Fibroblast of upper back skin (primary cell): Measurements from ENCODE around the gene ALOX12B.

Experiments
- DNase-seq: peaks from one replicate; pipeline ENCODE4 v3.0.0-alpha.2; 2013

Gene ALOX12B

DNA sequence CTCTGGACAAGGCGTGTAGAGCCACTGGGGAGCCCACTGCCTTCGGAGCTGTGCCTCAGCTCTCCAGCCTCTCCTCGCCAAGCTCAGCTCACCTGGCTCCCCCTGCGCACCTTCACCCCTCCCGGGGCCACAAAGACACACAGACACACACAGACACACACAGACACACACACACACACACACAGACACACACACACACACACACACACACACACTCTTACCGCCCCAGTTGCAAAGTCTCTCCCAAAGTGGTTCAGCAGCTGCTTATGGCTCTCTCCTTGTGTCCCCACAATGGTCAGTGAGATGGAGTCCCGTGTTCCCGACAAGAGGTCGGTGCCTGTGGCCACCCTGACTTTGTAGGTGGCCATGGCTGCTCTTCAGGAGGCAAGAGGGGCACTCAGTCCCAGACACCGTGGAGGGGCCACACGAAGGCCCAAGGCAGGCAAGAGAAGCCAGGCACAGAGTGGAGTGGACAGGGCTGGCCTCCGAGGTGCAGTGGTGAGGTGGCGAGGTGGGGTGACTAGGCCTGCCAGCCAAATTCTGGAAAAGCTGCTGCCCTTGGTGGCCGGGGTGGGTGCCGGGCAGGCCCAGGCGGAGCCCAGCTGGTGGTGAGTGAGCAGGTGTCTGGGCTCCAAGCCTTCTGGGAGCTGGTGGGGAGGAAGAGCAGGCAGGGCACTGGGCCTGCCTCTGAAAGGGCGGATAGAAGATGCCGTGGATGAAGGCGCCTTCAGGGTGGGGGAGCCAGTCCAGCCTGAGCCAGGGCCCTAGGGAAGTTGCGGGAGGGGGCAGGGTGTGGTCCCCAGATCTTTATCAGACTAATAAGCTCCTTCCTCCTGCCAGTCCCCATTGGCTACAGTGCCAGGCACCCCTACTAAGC is at the start of gene ALOX12B:
Gene ALOX12B (minus strand): TSS at position 642 of the 877 bp plus-strand sequence. CDS start 274 bp downstream, at position 368.
- DNase-seq, result no peak

GRCh38 chr17:8133941-8134340 is 46.4 kb upstream of the ALOX12B start:
- no peak for DNase-seq

DNA sequence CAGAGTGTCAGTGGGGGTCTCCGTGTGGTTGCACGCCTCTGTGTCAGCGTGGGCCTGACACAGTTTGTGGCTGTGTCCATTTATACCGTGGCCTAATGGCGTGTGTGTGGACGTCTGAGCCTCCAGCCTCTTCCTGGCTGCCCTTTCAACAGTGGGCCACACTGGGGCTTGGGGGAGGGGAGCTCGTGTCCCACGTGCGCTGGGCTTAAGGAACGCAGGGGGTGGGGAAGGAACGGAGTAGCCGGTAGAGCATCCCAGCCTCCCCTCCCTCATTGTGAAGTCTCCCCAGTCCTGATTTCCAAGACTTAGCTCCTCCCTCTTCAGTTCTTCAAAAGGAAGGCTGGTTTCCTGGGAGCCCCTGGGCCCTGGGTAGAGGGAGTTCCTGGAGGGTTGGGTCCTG is 45.9 kb upstream of the ALOX12B start:
- DNase-seq, result no peak

GRCh38 chr17:8131844-8132441 is 44.4 kb upstream of the ALOX12B start:
- no peak for DNase-seq

DNA sequence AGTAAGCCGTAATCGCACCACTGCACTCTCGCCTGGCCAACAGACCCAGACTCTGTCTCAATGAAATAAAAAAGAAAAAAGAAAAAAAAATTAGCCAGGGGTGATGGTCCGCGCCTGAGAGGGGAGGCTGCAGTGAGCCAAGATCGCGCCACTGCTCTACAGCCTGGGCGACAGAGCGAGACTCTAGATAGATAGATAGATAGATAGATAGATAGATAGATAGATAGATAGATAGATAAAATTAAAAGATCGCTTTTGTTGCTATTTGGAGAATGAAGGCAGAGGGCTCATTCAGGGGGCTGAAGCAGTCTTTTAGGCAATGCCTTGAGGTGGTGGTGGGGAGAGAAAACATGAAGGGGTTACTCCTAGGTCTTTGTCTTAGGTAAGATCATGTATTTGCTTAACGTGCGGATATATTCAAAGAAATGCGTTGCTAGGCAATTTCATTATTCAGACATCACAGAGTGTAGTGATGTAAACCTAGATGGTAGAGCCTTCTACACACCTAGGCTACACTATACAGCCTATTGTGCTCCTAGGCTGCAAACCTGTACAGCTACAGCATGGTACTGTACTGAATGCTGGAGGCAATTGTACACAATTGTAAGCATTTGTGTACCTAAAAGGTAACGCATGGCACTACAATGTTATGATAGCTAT is 40.7 kb upstream of the ALOX12B start:
- DNase-seq, result no peak

DNA sequence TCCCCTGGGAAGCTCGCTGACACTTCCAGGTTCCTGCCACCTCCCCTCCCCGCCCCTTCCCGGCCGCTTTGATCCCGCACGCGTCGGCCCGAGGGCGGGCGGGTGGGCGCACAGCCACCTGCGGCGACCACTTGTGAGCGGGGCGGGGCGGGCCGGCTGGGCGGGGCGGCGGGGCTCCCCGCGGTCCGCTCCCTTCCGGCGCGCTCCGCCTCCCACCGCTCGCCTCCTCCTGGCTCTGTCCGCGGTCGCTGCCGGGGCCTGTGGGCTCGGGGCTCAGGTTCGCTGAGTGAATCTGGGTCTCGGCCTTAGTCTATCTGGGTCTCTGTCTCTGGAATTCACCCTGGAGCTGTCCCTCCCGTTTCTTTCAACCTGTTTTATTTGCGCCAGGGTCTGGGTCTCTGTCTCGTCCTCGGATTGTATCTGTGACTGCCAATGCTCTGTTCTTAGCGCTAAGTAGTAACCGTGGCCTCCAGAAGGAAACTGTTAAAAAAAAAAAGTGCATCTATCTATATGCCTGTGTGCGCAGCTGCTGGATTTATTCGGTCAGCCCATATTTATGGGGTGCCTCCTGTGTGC is 39.1 kb upstream of the ALOX12B start:
- DNase-seq, result peak; percentile 24

DNA sequence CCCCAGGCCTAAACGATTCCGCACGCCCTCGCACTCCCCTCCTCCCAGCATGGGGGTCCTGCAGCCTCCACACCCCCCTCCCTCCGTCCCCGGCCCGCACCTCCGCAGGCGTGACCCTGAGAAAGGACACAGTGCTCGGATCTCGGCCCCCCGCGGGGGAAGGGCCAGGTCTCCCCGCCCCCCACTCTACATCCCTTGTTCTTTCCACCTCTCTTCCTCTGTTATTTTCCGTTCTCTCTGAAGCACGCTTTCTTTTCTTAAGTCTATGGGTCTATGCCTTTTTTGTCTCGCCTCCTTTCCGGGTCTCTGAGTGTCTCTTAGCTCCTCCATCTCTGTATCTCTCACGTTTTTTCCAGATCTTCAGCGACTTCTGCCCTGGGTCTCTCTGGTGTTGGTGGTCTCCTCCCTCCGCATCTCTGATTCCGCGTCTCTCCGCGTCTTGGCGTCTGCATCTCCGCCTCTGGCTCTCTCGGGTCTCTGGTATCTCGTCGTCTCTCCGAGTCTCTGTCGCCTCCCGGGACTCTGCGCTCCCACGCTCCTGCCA is 38.5 kb upstream of the ALOX12B start:
- DNase-seq, result no peak

GRCh38 chr17:8125154-8125946 is 37.8 kb upstream of the ALOX12B start:
- peak; percentile 77 for DNase-seq

- DNase-seq, result peak; percentile 15
Observed at GRCh38 chr17:8124350-8125153, 37.0 kb upstream of the ALOX12B start.

DNA sequence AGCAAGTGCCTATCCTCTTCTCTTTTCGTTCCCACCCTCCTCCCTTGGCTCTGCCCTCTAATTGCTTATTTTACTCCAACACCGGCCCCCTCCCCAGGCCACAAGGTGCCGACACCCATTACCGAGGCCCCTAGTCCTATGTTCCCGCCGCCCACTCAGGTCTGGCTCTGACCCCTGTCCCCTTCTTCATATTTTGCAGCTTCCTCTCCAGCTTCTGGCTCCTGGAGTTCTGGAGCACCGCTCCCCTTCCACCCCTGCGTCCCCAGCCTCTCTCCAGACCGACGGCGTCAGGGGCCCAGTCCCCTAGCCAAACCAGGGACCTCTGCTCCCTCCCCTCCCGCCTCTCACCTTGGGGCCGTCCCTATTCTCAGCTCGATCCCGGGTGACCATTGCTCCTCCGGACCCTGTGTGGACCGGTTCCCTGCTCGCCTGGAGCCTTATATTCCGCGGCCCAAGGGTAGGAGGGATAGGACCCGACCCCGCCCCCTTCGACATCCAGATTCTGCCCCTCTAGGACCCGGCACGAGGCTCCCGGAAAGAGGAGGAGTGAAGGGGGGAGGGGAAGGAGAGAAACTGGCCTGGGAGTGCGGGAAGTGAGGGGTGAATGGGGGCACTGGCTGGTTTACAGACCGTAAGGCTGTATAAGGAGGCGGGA is 36.3 kb upstream of the ALOX12B start, which contains the start of gene HES7:
Gene HES7 (minus strand): TSS at position 412 of the 655 bp plus-strand sequence. CDS start 22 bp downstream, at position 390.
- no peak for DNase-seq

DNA sequence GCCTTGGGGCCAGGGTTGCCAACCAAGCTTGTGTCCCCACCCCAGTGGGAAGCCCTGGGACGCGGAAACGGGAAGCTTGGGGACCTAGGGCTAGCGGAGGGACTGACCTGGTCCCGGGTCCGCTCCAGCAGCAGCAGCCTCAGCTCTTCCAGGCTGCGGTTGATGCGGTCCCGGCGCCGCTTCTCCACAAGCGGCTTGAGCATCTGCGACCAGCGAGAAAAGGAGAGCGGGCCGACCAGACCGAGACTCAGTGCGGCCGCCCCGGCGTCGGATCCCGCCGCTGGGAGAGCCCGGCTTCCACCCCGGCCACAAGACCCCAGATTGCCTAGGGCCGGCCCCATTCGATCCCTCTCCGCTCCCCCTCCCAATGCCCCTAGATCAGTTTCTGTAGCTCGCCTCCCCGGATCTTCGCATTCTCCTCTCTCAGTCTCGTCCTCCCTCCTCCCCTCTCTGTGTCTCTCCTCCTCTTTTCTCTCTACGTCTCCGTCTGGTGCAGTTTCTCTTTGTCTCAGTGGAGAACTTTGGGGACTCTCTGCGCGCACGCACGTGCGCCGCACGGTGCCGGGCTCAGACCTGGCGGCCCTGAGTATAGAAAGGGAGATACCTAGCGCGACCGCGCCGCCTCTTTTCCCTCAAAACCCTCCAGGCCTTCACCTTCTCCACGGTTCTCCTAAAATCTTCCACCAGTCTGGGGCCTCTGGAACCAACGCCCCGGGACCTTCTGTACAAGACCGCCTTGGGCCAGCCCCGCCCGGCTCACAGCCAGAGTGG is 35.6 kb upstream of the ALOX12B start:
- DNase-seq, result no peak

DNA sequence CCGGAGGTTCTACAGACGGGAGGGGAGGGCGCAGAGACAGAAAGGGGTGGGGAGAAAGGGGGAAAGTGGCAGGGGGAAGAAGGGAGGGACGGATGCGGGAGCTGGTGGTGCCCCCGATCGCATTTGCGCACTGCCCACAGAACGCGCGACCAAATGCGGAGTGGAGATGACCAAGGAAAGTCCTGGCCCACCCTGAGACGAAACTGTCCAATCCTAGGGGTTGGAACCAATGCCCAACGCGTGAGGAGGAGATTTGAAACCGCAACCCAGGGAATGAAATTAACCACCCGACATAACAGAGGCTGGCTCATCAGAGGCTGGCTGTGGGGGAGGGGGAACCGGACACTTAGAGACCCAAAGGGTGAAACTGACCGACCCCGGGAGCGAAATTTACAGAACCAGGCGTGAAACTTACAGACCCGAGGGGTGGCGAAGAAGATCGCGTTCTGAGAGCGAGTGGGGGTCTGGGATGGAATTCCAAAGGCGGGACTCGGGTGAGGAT is 35.0 kb upstream of the ALOX12B start:
- peak; percentile 35 for DNase-seq

DNA sequence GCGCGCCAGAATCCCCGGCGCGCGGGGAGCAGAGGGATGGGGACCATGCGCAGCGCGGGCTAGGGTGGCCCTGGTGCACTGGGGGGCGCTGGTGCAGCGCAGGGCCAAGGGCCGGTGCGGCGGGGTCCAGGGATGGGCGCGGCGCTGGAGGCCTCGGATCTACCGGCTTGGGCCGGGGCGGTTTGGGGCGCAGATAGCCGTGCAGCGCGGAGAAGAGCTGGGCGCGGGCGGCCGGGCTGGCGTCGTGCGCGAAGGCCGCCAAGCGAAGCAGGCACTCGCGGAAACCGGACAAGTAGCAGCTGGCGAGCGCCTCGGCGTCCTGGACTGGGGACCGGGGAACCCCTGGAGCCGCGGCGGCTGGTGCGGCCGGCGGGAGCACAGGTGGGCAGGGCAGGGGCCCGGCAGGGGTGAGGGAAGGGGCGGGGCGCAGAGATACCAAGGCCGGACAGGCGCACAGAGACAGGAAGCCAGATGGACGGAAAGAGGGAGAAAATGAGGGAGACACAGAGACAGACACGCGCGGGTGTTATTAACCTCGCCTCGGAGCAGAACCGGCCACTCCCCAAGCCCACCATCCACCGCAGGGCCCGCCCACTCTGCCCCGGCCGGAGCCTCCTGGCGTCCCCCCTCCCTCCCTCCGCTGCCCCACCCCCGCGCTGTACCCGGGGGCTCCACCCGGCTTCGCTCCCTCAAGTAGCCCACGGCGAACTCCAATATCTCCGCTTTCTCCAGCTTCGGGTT is 34.3 kb upstream of the ALOX12B start:
- peak; percentile 62 for DNase-seq

GRCh38 chr17:8121407-8121680 is 33.8 kb upstream of the ALOX12B start:
- DNase-seq, result no peak

GRCh38 chr17:8120520-8121406 is 33.2 kb upstream of the ALOX12B start:
- peak; percentile 78 for DNase-seq

- DNase-seq, result peak; percentile 96
Observed at GRCh38 chr17:8119581-8120519, 32.3 kb upstream of the ALOX12B start.
